Activated T-cell treated with anti-CD3 and anti-CD28 coated beads for 24 hours (primary cell): ENCODE results near the gene USF3.
A peak's percentile ranks its signal among the peaks of the same experiment; 100 is the strongest.

Experiments
- DNase-seq: peaks from one replicate; pipeline ENCODE4 v3.0.0-alpha.2; 2020; ENCODE audit warnings: low read depth

The USF3 gene

GRCh38 chr3:113696658-113697499 lies 437 bp upstream of the USF3 start:
- DNase-seq = peak; percentile 98

- DNase-seq = no peak
These were observed 1.0 kb downstream of the USF3 start for GRCh38 chr3:113695431-113695785.

GRCh38 chr3:113690482-113690881 lies 6.0 kb downstream of the USF3 start:
- no peak for DNase-seq

GRCh38 chr3:113685956-113686721 lies 10.3 kb downstream of the USF3 start:
- DNase-seq = no peak

- no peak for DNase-seq
These were observed 11.3 kb downstream of the USF3 start for GRCh38 chr3:113685124-113685523.

GRCh38 chr3:113684271-113684819 lies 12.1 kb downstream of the USF3 start:
- no peak for DNase-seq

- DNase-seq = no peak
These were observed 17.7 kb downstream of the USF3 start for GRCh38 chr3:113678773-113679172.

GRCh38 chr3:113677737-113678136 lies 18.7 kb downstream of the USF3 start:
- DNase-seq = no peak

- DNase-seq = no peak
These were observed 20.2 kb downstream of the USF3 start for GRCh38 chr3:113676261-113676660.

GRCh38 chr3:113673593-113673992 lies 22.8 kb downstream of the USF3 start:
- DNase-seq = no peak

GRCh38 chr3:113668015-113668414 lies 28.4 kb downstream of the USF3 start:
- no peak for DNase-seq

GRCh38 chr3:113664523-113665094 lies 31.8 kb downstream of the USF3 start:
- DNase-seq = no peak

GRCh38 chr3:113663761-113664160 lies 32.7 kb downstream of the USF3 start:
- DNase-seq = no peak

GRCh38 chr3:113663324-113663750 lies 33.1 kb downstream of the USF3 start:
- no peak for DNase-seq

- no peak for DNase-seq
These were observed 33.6 kb downstream of the USF3 start for GRCh38 chr3:113662824-113663223.

GRCh38 chr3:113660896-113661295 lies 35.5 kb downstream of the USF3 start:
- no peak for DNase-seq

- DNase-seq = no peak
These were observed 36.0 kb downstream of the USF3 start for GRCh38 chr3:113660458-113660857.

- no peak for DNase-seq
These were observed 36.4 kb downstream of the USF3 start for GRCh38 chr3:113659996-113660395.

- DNase-seq = no peak
These were observed 37.3 kb downstream of the USF3 start for GRCh38 chr3:113659101-113659541.

GRCh38 chr3:113658107-113658506 lies 38.3 kb downstream of the USF3 start:
- no peak for DNase-seq

GRCh38 chr3:113654851-113655250 lies 41.6 kb downstream of the USF3 start:
- no peak for DNase-seq

- no peak for DNase-seq
These were observed 42.1 kb downstream of the USF3 start for GRCh38 chr3:113654310-113654709.
